Activated effector memory CD4-positive, alpha-beta T cell treated with Interleukin-2 at 50 U/mL for 16 hours (primary cell): ENCODE results near the gene GMEB1.

ENCODE experiments used
- DNase-seq: peaks from one replicate; pipeline ENCODE4 v3.0.0-alpha.2; 2020

The GMEB1 gene

DNA sequence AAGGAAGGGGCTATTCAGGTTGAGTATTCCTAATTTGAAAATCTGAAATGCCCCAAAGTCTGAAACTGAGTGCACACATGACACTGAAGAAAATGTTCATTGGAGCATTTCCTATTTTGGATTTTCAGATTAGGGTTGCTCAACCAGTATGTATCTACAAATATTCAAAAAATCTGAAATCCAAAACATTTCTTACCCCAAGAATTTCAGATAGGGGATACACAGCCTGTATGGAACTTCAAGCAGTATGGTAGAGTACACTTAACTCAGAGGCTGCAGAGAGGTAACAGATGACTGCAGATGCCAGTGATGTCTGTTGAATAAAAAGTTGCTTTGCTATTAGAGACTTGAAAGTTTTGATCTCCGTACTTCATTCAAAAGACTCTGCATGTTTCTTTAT is 87.1 kb downstream of the GMEB1 start:
- no peak for DNase-seq

DNA sequence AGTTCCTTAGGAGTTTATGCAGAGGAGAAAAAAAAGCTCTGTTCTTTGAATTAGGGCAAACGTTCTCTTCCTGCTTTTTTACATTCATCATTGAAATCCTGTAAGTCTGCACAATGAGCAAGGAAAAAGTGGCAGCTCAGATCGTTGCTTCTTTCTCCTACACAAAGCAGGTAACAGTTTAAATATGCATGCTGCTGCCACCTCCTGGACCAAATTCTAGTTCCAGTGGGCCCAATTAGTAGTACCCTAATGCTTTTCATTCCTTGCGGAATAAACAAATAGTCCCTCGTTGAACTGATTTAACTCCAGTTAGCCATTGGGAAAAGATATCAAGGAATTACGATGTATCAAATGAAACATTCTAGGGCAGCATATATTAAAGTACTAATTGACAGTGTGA is 88.3 kb downstream of the GMEB1 start:
- DNase-seq, result no peak

DNA sequence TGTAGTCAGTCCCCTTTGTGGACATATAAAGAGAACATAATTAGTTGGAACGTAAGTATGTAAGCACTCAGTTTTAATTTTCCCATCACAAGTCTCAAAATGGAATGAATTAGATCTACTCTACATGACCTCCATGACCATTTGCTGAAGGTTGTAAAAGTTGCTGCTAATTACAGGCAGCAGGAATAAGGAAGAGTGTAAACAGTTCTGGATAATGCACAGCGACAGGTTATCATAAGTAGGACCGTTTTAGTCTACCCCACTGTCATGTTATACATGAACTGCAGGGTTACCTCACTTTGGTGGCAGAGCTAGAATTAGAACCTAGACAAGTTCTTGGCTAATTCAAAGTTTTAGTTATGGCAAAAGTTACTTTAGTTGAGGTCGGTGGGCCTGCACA is 89.8 kb downstream of the GMEB1 start:
- no peak for DNase-seq

DNA sequence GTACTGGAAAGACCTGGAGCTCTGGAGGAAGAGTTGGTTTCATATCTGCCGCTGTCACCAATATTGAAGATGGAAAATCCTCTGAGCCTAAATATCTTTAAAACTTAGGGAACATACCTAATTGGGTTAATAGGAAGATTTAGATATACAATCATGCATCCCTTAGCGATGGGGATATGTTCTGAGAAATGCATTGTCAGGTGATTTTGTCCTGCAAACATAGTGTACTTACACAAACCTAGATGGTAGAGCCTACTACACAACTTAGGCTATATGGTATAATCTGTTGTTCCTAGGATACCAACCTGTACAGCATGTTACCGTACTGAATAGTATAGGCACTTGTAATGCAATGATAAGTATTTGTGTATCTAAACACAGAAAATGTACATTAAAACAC is 90.7 kb downstream of the GMEB1 start:
- no peak for DNase-seq

DNA sequence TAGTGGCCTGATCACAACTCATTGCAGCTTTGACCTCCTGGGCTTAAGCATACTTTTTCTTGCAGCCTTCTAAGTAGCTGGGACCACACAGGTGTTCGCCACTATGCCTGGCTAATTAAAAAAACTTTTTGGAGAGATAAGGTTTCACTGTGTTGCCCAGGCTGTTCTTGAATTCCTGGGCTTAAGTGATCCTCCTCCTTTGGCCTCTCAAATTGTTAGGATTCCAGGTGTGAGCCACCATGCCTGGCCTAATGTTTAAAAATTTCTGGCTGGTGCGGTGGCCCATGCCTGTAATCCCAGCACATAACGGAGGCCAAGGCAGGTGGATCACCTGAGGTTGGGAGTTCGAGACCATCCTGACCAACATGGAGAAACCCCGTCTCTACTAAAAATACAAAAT is 92.6 kb downstream of the GMEB1 start:
- DNase-seq, result no peak

DNA sequence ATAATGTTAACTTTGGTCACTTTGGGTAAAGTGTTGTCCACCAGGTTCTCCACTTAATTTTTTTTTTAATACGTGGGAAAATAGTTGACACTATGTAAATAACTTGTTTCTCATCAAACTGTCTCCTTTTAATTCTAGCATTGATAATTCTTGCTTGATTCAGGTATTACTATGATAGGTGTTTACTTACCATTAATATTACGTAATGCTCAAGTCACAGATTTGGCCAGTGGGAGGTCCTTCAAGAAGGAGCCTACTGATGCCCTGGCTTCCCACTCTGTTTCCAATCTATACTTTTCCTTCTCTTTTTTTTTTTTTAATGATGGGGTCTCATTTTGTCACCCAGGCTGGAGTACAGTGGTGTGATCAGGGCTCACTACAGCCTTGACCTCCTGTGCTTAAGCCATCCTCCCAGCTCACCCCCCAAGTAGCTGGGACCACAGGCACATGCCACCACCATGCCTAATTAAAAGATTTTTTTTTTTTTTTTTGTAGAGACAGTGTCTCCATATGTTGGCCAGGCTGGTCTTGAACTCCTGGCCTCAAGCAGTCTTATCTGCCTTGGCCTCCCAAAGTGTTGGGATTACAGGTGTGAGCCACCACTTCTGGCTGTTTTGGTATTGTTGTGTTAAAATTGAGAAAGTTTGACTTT is 98.1 kb downstream of the GMEB1 start:
- DNase-seq, result no peak
